ENCODE measurements around the gene SLC25A23. TPM values are rescaled to one million over a fixed set of nuclear protein-coding genes. Genes with fewer than 3 reads are reported as not detected.

The SLC25A23 gene
- polyA plus RNA-seq, 1 of the 3 experiments (the other 2 are of a cell fraction): 10.9 TPM

GRCh38 chr19:6478815-6479214, 19.2 kb upstream of the SLC25A23 start:
- Histone ChIP-seq H3K79me2 (ENCODE audit: insufficient read depth) (no peaks in the 10 kb centered on the region), H3K27ac (ENCODE audit: low read depth in 2 of 2, low read length in 1 of 2) (no peak overlapping the region), H2AFZ (ENCODE audit: low read depth) (no peak overlapping the region), H3K9me2 (no peaks in the 10 kb centered on the region), H3K4me2 (no peak overlapping the region), H3K4me1 (ENCODE audit: control insufficient read depth in 1 of 2, insufficient read depth in 2 of 2, low read depth in 1 of 2, low read length in 1 of 2) (peaks cover 0 to 14% of the 10 kb centered on the region in 2 experiments; a peak in 1 of 4 replicates), H3K9ac (no peak overlapping the region), H3F3A (replicated peaks; ENCODE audit: insufficient read depth) (no peaks in the 10 kb centered on the region), H3K4me3 (ENCODE audit: low read depth in 2 of 2, low read length in 1 of 2) (no peak overlapping the region), H3K9me3 (no peaks in the 10 kb centered on the region), H4K20me1 (ENCODE audit: insufficient read depth) (no peaks in the 10 kb centered on the region), H3K36me3 (replicated peaks in 1 of 2; ENCODE audit: control insufficient read depth in 1 of 2, insufficient read depth in 2 of 2, low read length in 1 of 2) (no peaks in the 10 kb centered on the region), H3K27me3 (ENCODE audit: insufficient read depth) (peaks cover 20% of the 10 kb centered on the region)
- POLR2A ChIA-PET: no interaction called here
- 85% methylated on average over 13 of the region's 13 CpGs for WGBS (ENCODE audit: low lambda C conversion rate)
- CTCF ChIA-PET: no interaction called here
- no peak for DNase-seq
- TF ChIP-seq CTCF (IDR thresholded peaks at IDR 0.05) (no peak), REST (IDR thresholded peaks at IDR 0.05; ENCODE audit: low read depth, low read length) (no peak), MAX (IDR thresholded peaks at IDR 0.05; ENCODE audit: low read depth) (no peak), FOSL2 (IDR thresholded peaks at IDR 0.05; ENCODE audit: borderline replicate concordance, low read depth) (no peak), CHD2 (IDR thresholded peaks at IDR 0.05; ENCODE audit: low read length, partially characterized antibody) (no peak), YY1 (IDR thresholded peaks at IDR 0.05; ENCODE audit: low read depth) (no peak), USF1 (IDR thresholded peaks at IDR 0.05; ENCODE audit: borderline replicate concordance, low read depth) (no peak), RAD21 (IDR thresholded peaks at IDR 0.05; ENCODE audit: low read length) (no peak)
- TF ChIP-seq, protein P1, sequence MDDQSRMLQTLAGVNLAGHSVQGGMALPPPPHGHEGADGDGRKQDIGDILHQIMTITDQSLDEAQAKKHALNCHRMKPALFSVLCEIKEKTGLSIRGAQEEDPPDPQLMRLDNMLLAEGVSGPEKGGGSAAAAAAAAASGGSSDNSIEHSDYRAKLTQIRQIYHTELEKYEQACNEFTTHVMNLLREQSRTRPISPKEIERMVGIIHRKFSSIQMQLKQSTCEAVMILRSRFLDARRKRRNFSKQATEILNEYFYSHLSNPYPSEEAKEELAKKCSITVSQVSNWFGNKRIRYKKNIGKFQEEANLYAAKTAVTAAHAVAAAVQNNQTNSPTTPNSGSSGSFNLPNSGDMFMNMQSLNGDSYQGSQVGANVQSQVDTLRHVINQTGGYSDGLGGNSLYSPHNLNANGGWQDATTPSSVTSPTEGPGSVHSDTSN (IDR thresholded peaks at IDR 0.05): no peak
- TF ChIP-seq, protein P2, sequence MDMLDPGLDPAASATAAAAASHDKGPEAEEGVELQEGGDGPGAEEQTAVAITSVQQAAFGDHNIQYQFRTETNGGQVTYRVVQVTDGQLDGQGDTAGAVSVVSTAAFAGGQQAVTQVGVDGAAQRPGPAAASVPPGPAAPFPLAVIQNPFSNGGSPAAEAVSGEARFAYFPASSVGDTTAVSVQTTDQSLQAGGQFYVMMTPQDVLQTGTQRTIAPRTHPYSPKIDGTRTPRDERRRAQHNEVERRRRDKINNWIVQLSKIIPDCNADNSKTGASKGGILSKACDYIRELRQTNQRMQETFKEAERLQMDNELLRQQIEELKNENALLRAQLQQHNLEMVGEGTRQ (IDR thresholded peaks at IDR 0.05; ENCODE audit: borderline replicate concordance, low read depth, low read length): no peak
